GM21360 (cell line): Measurements from ENCODE around the gene PLCL2.

Source experiments
- ATAC-seq: cut with Tn5 transposase; IDR thresholded peaks from one replicate; pipeline ENCODE4 v1.9.1; 2021; ENCODE audit warnings: mild to moderate bottlenecking, moderate library complexity; ENCODE audit not compliant: unreplicated experiment

The PLCL2 gene

DNA sequence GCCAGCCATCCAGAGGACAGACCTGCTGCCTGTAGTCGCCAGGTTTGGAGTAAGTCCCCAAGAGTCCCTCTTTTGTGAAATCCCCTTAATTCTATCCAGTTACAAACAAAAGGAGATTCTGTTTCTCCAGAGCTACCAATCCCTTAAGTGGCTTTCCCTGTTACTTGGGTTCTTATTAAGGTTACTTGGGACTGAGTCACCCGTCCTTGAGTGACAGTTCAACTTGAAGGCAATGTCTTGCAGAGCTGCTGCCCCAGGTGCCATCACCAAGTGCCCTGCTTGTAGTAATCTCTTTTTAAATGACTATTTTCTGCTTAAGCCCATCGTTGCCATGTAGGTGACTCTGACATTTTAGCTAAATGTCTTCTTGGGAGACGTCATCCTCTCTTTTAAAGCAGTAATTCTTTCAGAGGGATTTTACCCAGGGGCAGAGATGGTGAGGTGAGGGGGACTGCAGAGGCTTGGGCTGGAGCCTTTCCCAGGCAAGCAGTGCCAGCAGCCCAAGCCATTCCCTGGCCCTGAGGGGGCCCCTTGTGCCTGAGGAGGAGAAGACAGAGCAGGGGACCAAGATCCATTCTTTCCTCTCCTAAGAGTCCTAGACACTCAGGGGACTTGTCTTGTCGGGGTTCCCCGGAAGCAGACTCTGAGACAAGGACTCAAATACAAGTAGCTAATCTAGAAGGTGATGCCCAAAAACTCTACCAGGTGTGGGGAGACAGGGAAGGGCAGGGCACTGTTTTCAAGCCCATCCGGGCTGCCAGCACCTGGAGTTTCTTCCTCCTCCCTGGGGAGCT is 253.7 kb downstream of the PLCL2 start:
- no peak for ATAC-seq
